ENCODE data around the gene B9D2.

- TF ChIP-seq CTCF (IDR thresholded peaks at IDR 0.05; ENCODE audit: borderline replicate concordance, extremely low read depth, low read length, poor library complexity, severe bottlenecking) (no peak), EZH2 (IDR thresholded peaks at IDR 0.05; ENCODE audit: borderline replicate concordance, low read depth, low read length, severe bottlenecking) (no peak)
Measured at GRCh38 chr19:41373993-41374392, 10.0 kb upstream of the B9D2 start.
